Measurements from ENCODE around the gene TTLL1. TPM values are rescaled to one million over a fixed set of nuclear protein-coding genes. Genes with fewer than 3 reads are reported as not detected.

Gene TTLL1
- polyA plus RNA-seq, 1 experiment = 22.1 TPM

DNA sequence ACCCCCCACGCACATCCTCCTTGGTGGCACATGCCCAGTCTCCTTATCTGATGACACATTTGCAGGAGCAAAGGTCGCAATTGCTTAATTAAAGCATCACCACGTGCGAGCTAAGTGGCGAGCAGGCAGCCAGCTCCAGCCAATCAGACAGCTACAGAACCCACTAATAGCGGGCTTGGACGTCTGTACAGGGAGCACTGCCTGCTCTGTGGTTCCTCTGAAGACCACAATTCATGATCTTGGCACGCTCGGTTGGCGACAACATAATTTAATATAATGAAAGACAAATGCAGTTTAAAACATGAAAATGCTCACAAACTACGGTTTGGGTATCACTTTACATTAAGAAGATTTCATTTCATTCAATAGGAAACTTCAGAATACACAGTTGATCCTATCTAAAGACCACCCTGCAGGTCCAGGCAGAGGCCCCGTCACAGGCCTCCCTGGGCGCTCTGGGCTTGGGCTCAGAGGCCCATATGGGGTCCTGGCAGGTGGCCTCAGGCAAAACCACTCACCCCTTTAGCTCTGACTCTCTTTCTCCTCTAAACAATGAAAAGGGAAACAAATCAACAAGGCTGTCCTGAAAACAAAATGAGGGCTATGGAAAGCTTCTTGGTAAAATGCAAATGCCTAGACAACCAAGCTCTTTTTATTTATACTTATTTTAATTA, 84.7 kb downstream of the TTLL1 start:
- no peaks in the 10 kb centered on the region for H3K36me3 ChIP-seq (ENCODE audit: control insufficient read depth, insufficient read depth, low read length)
- CTCF ChIA-PET = interaction anchor here (0.9 to 1.8 kb wide), 7 partner anchors 9 to 80 kb away, joined by 3 to 8 read pairs (median 3); partner anchors contain the start of gene PACSIN2
- DNase-seq (ENCODE audit: low read depth) = no peak
- POLR2A ChIA-PET = interaction anchor here (0.6 to 1.8 kb wide), 3 partner anchors 9 to 11 kb away, joined by 3 to 7 read pairs (median 5); no protein-coding TSS in a partner anchor
- no peaks in the 10 kb centered on the region for H3K27me3 ChIP-seq (ENCODE audit: control insufficient read depth, insufficient read depth, low read length)
- no peak overlapping the region for H3K4me3 ChIP-seq (ENCODE audit: low read depth, low read length)
- TF ChIP-seq, protein P1, sequence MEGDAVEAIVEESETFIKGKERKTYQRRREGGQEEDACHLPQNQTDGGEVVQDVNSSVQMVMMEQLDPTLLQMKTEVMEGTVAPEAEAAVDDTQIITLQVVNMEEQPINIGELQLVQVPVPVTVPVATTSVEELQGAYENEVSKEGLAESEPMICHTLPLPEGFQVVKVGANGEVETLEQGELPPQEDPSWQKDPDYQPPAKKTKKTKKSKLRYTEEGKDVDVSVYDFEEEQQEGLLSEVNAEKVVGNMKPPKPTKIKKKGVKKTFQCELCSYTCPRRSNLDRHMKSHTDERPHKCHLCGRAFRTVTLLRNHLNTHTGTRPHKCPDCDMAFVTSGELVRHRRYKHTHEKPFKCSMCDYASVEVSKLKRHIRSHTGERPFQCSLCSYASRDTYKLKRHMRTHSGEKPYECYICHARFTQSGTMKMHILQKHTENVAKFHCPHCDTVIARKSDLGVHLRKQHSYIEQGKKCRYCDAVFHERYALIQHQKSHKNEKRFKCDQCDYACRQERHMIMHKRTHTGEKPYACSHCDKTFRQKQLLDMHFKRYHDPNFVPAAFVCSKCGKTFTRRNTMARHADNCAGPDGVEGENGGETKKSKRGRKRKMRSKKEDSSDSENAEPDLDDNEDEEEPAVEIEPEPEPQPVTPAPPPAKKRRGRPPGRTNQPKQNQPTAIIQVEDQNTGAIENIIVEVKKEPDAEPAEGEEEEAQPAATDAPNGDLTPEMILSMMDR (IDR thresholded peaks at IDR 0.05; ENCODE audit: insufficient read depth, low read depth, low read length) = no peak

DNA sequence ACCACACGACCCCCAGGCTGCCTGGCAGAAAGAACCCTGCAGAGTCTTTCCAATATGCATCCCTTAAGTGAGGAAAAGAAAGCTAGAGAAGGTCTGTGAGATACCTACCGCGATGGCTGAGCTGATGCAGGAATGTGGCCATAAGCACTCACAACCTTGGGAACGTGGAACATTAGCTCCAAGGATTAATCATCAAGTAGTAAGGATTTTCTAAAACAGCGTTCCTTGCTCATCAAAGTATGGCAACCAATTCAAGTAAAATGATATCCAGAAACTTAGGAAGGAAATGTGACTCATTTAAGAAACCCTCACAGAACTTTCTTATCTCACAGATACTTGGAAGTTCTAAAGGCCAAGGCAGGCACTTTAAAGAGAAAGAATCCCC, 87.0 kb downstream of the TTLL1 start:
- Histone ChIP-seq H3K4me3 (ENCODE audit: low read depth, low read length) (no peak overlapping the region), H3K36me3 (ENCODE audit: control insufficient read depth, insufficient read depth, low read length) (no peaks in the 10 kb centered on the region), H3K27me3 (ENCODE audit: control insufficient read depth, insufficient read depth, low read length) (no peaks in the 10 kb centered on the region)
- DNase-seq (ENCODE audit: low read depth) = no peak
- TF ChIP-seq, protein P1 (IDR thresholded peaks at IDR 0.05; ENCODE audit: insufficient read depth, low read depth, low read length) = no peak
- POLR2A ChIA-PET = no interaction called here
- CTCF ChIA-PET = interaction anchor here (0.6 to 2.4 kb wide), 5 partner anchors 9 to 182 kb away, joined by 3 to 6 read pairs (median 3); partner anchors contain the start of gene PACSIN2

DNA sequence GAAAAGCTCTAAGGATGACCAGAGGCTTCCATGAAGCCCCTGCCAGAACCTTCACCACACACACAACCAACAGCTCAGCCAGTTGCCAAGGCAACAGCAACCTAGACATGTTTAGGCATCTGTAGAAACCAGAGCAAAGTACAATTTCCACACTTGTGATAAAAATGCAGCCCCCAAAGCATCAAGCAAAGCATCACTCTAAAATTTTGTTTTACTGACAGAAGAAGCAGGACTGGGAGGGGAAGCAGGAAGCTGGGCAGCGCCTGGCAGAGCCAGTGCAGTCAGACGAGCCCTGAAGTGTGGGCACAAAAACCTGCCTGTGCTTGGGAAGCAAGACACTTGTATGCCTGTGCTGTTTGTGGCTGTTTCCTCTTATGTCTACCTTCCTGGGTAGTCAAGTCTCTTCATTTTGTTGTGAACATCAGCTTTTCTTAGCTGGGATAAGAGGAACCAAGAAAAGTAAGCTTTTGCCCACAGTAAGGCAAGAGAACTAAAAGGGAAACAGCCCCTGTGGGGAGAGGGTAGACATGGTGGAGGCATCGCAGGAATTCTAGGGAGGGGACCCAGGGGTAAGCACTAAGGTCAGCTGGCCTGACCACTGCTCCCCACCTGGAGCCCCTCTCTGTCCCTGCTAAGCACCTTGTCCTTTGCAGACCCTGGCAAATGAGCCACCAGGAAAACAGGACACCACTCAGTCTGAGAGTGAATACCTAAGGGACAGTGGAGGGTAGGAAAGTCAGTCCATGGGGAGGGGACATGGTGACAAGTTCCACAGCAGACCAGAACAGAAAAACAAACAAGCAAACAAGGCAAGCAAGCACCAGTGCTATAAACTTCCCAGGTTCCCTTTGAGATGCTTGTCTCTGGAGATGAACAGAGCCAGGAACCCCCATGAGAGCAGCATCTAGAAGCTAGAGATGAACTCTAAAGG, 87.7 kb downstream of the TTLL1 start:
- no peak for DNase-seq (ENCODE audit: low read depth)
- no peaks in the 10 kb centered on the region for H3K36me3 ChIP-seq (ENCODE audit: control insufficient read depth, insufficient read depth, low read length)
- TF ChIP-seq, protein P1 (IDR thresholded peaks at IDR 0.05; ENCODE audit: insufficient read depth, low read depth, low read length) = no peak
- POLR2A ChIA-PET = no interaction called here
- H3K27me3 ChIP-seq (ENCODE audit: control insufficient read depth, insufficient read depth, low read length) = no peaks in the 10 kb centered on the region
- no peak overlapping the region for H3K4me3 ChIP-seq (ENCODE audit: low read depth, low read length)
- CTCF ChIA-PET = interaction anchor here (0.6 to 2.4 kb wide), 5 partner anchors 8 to 182 kb away, joined by 3 to 6 read pairs (median 3); partner anchors contain the start of gene PACSIN2

DNA sequence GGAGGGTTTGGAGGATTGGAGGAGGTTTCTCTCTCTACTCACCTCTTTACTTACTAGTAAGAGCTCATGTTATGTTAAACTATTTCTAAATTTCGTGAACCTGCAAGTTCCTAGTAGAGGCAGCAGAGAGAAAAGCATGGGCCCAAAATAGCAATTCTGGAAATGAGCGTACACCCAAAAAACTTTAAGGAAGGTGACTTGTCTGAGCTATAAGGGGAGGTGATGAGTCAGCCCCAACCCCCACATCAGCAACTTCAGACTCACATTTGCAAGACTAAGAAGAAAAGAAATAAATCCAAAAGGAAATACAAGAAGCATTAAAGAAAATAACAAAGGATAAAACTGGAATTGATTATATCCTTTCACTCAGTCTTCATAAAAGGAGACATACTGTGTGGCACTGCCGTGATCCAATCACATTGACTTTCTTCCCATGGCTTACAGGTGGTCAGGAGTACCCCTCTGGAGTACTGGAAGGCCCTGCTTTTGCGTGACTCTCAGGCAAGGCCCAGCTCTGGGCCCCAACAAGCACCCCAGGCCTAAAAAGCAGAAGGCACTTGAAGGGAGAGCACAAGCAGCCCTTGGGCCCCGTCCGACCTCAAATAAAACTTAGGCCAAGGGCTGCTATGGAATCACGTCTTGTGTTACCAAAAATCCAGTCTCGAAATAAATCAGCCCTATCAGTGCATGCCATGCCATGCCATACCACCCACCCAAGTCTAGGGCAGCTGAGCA, 88.6 kb downstream of the TTLL1 start:
- H3K36me3 ChIP-seq (ENCODE audit: control insufficient read depth, insufficient read depth, low read length) = no peaks in the 10 kb centered on the region
- no peak overlapping the region for H3K4me3 ChIP-seq (ENCODE audit: low read depth, low read length)
- TF ChIP-seq, protein P1 (IDR thresholded peaks at IDR 0.05; ENCODE audit: insufficient read depth, low read depth, low read length) = no peak
- no peak for DNase-seq (ENCODE audit: low read depth)
- no peaks in the 10 kb centered on the region for H3K27me3 ChIP-seq (ENCODE audit: control insufficient read depth, insufficient read depth, low read length)
- CTCF ChIA-PET = interaction anchor here (2.4 kb wide), 1 partner anchor 12 kb away, joined by 6 read pairs; no protein-coding TSS in a partner anchor
- POLR2A ChIA-PET = no interaction called here

Data from BJ (cell line).